HG02970 (cell line): ENCODE measurements around the gene APBB2.

ENCODE experiments used
- ATAC-seq: cut with Tn5 transposase; IDR thresholded peaks from one replicate; pipeline ENCODE4 v1.9.1; 2021; ENCODE audit warnings: mild to moderate bottlenecking, moderate library complexity, moderate number of reproducible peaks; ENCODE audit not compliant: unreplicated experiment, low FRiP score

Gene APBB2

DNA sequence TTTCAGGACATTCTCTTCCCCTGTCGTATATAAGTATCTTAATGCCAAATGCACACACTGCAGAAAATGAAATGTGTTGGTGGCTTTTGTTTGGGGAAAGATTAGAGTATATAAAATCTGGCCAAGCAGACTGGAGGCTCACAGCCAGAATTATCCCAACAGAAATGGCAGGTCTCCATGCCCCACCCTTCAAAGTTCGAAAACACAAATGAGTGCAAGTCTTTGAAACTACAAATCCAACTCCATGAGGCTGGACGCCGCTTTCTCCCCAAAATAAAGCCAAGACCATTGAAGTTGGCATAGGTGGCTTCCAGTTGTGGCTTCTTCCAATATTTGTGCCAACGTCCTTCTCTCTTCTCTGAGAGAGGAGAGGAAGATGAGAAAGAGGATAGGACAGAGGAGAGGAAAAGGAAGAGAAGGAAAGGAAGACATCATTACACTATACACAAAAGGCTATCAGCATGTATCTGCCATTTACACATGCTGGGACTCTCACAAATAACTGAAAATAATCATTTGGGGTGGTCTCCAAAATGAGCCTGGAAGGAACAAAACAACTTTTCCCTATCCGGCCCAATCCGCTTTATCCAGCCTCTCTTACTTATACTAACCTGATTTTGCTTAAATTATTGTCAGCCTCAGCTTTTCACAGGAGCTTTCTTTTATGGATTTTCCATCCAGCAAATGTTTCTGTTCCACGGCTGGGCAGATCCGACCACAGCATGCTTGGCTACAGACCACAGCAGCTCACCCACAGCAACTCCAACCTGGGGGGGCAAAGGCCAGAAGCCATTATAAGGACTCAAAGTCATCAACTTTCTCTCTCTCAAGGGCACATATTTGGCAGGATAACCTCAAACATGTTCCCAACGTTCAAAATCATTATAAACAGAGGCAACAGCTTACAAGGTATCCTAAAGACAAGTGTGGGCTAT lies 71.7 kb downstream of the APBB2 start:
- no peak for ATAC-seq

DNA sequence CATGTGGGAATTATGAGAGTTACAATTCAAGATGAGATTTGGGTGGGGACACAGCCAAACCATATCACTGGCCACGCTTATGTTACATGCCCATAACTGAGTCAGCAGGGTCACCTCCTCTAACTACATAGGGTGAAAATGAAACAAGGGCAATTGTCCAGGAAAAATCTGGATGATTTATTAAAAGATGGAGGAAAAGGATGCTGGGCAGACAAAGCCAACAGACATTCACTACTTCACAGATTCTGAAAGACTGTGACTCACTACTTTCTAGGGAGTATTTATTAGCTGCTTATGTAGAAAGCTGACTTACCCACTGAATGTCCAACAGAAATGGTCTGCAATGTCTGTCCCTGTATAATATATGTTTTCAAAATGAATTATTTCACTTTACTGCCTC lies 72.4 kb downstream of the APBB2 start:
- no peak for ATAC-seq

DNA sequence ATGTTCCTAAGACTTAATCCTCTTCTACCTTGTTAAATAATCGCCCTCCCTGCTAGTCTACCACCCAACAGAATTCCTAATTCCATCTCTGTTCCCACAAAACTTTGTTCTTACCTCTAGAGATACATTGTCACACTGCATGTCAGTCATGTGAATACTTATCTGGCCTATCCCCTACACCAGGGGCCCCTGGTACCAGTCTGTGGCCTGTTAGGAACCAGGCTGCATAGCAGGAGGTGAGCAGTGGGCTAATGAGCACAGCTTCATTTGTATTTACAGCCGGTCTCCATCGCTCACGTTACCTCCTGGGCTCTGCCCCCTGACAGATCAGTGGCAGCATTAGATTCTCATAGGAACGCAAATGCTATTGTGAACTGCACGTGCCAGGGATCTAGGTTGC lies 73.9 kb downstream of the APBB2 start:
- ATAC-seq = no peak

DNA sequence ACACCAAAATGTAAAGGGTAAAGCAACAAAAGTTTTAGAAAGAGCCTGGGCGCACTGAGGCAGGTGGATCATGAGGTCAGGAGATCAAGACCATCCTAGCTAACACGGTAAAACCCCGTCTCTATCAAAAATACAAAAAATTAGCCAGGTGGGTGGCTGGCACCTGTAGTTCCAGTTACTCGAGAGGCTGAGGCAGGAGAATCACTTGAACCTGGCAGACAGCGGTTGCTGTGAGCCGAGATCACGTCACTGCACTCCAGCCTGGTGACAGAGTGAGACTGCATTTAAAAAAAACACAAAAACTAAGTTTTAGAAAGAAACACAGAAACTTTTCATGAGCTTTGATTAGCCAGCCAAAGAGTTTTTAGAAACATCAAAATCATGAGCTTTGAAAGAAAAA lies 76.5 kb downstream of the APBB2 start:
- no peak for ATAC-seq

DNA sequence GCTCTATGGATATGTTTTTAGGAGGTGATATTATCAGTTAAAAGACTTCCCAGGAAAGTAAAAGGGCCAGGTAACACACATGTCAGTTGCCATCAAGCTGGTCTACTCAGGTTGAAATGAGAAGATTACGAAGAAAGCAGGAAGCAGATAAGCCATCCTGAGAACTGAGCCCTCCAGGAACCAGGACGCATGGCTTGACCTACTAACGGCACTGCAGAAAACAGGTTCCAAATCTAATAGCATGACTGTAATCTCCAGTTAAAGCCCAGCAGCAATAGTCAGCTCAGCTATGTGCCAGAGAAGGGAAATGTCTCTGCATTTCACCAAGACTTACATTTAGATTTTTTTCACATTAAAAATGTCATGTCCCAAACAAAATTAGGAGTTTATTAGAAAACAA lies 77.9 kb downstream of the APBB2 start:
- no peak for ATAC-seq

DNA sequence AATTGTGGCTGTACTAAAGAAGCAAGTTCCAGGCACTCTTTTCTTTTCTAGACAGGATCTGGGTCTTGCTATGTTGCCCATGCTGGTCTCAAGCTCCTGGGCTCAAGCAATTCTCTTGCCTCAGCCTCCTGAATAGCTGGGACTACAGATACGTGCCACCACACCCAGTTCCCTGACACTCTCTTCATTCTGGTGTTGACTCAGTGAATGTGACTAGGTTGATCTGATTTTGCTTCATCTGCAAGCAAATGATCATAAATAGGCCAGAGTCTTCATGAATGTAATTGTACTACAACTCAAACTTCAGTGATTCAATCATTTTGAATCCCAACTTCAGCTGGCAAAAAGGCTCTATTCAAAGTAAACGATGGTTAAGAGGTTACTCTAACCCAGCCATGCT lies 78.5 kb downstream of the APBB2 start:
- ATAC-seq = no peak

DNA sequence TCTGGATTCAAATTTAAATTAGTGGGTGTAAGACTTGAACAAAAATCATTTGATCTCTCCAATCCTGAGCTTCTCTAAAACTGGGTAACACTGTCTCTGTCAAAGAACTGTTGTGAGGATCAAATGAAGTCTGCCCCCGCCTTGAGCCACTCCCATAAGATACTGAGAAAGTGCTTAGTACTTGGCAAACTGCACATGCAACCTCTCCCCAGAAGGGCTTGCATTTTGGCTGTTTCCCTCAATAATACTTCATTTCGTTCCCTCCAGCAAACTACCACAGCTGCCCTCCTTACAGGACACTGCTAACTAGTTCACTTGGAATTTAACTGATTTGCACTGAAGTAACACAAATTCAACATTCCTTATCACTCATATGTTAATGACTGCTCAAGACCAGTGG lies 79.8 kb downstream of the APBB2 start:
- ATAC-seq = no peak

DNA sequence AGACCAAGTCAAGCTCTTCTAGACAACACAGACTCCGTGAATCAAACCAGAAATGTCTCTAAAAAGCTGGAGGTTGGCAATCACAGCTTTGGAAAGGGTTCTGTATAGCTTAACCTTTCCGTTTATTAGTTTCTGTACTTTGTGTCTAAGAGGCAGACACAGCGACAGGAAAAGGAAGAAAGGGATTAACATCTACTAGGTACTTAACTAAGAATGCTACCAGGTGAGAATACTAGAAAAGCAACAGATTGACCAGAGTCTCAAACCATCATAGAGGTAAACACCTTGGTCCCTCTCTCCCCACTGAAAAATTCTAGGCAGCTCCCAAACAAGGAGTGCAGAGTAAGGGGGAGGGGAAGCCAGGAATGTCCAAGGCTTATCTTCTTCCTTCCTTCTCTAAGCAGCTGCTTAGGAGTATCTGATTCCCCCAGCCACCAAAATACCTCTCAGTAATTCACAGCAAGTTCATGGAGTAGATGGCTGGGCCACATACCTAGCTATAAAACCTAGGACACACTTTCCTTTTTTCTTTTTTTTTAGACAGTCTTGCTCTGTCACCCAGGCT lies 80.8 kb downstream of the APBB2 start:
- no peak for ATAC-seq

DNA sequence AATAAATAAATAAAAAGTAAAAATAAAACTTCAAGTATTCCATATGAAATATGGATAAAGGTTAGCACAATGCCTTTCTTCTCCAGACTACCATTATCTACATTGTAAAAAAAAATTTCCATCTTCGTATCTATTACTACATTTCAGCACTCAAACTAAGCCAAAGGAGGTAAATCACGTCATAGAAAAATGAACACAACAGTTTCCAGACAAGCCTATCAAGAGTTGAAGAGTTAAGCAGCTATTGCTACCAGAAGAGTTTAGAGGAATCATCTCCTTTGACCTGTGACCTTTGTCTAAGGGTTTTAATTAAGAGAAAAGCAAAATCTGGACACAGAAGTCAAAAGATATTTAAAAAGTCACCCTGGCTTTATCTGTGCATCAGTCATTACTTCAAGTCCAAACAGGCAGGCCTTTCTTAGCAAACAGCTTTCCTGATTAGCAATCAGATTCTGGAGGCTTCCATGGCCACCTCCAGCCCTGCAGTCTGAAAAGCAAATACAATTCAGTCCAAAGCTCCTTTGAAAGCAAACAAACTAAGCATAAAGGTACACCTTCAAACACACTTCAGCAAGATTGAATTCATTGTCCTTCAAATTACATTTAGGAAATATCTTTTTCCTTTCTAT lies 82.2 kb downstream of the APBB2 start:
- no peak for ATAC-seq

DNA sequence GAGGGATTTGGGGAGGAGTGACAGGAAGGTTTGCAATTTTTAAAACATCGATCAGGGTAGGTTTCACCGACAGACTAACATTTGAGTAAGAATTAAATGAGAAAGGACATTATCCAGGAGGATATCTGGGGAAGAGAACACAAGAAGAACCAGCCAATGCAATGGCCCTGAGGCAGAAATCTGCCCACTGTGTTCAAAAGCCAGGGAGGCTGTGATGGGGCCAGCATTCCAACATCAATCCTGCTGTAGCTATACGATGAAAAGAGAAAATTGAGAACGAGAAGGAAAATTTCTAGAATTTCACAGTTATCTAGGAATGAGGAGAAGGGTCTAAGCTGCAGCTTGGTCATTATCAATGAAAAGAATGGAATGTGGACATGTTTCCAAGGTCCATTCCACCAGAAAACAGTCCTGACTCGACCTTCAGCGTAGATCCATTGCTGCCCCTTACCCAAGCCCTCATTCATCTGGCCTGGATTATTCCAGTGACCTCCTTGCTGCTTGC lies 84.4 kb downstream of the APBB2 start:
- no peak for ATAC-seq

DNA sequence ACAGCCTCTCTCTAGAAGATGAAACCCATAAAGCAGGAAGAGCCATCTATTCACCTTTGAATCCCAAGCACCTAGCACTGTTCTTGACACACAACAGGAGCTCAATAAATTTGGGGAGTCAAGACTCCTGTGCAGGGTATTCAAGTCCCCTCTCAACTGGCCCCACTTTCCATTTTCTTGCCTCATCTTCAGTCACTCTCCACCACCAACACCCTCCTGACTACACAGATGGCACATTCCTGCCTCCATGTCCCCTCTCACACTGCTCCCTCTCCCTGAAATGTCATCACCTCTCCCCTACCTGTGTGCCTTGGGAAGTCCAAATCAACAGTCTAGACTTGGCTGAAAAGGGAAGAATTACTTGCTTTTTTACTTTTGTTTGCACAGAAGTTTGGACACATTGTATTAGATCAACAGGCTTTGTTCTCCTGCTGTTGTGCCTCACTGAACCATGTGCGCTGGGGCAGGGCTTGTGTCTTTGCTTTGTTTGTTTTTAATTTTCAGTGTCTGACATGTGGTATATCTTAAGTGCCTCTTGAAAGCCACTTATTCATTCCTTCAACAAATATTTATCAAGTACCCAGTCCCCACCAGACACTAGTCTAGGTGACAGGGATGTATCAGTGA lies 85.1 kb downstream of the APBB2 start:
- no peak for ATAC-seq

DNA sequence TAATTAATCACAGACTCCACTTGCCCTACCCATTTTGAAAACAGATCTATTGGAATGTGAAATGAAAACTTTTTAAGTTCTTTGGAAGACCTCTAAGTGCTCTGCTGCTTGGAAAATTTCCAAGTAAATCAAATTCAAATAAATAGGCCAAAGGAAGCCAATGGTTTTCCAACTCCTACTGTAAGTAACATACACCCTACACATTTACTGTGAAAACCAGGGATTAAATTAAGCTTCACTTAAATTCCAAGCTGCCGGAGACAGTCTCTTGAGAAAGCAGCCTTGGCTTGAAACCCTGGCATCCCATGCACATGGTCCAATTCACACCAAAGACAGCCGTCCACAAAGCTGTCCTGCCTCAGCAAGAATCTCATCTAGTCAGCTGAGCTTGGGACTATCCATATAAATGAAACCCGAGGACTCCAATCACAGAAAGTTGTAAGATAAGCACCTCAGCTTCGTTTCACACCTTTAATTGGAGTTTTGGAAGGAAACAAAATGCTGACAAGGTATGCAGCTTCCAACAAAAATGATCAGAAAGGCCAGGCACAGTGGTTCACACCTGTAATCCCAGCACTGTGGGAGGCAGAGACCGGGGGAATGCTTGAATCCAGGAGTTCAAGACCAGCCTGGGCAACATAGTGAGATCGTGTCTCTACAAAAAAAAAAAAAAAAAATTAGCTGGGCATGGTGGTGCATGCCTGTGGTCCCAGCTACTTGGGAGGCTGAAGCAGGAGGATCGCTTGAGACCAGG lies 88.6 kb downstream of the APBB2 start:
- ATAC-seq = no peak

DNA sequence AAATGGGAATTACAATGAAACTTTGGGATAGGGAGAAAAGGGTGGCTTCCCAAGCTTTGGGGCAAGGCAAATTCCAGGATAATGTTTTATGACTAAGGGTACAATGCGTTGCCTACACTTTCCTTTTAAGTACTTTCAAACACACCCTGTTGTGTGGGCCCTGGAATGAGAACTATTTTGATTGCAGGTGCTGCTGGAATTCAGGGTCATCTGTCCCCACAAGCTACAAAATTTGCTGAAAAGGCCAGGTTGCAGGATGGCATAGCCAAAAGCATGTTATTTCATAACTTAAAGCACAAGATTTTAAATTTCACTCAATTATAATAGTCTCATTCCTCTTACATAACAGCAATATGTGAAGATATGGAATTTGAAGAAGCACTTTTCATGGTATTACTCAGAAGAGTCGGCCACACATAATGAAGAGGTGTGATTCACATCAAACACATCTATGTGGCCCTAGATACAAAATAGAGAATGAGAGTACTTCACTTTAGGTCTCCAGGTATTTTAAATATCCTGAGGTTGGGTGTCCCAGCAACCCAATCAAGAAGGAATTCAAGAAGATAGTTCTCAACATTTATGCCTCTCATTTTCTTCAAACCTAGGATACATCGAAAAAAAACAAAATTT lies 89.3 kb downstream of the APBB2 start:
- ATAC-seq = no peak

DNA sequence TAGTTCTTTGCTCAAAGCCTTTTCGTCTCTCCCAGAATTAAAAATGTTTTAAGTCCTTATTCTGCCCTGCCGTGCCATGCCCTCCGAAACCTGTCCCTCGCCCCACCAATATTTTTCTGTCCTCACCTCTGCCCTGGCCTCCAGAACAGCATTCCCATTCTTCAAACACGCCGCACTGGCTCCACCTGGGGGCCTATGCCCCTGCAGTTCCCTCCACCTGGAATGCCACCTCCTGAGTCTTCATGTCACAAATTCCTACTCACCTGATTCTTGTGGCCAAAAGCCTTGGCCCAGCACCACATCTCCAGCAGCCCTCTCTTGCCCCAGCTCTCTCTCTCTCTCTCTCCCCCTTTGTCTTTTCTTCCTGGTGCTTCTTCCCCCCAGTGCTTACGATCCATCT lies 91.6 kb downstream of the APBB2 start:
- no peak for ATAC-seq

DNA sequence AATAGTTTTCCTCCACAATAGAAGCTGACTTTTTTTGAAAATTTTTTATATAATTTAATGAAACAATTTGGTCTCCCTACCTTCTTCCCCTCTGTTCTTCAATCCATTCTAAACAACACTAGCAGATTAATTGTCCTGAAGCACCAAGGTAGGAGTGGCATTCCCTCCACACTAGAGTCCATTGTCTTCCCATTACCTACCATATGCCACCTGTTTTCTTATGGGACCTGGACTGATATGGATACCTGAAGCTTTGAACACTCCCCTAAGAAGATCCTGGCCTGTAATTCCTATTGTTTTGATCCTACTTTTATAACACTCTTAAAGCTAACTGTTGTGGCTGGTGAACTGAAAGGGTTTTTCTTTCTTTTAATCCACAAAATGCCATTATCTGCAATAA lies 92.0 kb downstream of the APBB2 start:
- no peak for ATAC-seq

DNA sequence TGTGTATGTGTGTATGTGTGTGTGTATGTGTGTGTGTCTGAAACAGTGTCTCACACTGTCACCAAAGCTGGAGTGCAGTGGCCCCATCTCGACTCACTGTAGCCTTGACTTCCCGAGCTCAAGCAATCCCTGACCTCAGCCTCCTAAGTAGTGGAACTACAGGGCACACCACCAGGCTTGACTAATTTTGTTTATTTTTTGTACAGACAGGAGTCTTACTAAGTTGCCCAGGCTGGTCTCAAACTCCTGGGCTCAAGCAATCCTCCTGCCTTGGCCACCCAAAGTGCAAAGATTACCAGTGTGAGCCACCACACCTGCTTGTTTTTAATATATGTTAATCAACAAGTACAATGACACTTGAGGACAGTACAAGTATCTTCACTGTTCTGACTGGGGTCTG lies 92.4 kb downstream of the APBB2 start:
- ATAC-seq = no peak

DNA sequence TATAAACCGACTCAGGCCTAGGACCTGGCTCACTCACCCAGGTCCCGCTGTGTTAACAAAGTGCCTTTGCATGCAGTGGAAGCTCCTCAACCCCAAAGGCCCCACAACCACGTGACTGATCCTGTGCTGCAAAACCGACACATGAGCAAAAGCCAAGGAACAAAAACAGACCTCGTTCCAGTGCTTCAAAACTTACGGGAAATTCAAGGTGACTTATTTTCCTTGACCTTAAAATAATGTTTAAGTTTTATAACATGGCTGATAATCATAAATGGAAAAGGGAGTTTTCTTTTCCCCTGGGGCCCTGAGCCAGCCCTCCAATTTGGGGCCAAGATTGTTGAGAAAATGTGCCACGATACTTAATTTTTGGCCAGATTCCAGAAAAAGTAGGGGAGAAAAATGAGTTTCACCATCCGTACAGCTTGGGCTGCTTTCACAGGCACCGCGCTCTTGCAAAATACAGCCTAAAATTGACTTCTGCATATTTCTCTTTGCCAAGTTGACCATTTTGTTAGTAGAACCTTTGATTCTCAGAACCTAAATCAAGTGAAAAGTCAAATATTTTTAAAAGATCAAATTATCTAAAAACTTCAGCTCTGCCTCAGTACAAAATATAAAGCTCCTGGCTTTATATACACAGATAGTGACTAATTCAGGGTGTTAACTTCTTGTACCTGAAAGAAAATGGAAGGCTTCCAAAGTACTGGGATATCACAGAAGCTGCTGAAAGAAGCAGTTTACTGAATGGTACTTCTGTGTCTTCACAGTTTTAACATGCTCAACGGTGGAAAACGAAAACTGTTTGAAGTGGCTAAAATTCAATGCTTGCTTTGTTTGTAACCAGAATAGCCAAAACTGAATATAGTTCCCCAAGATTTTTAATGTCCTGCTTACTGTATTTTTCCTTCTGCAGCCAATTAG lies 93.8 kb downstream of the APBB2 start:
- no peak for ATAC-seq

DNA sequence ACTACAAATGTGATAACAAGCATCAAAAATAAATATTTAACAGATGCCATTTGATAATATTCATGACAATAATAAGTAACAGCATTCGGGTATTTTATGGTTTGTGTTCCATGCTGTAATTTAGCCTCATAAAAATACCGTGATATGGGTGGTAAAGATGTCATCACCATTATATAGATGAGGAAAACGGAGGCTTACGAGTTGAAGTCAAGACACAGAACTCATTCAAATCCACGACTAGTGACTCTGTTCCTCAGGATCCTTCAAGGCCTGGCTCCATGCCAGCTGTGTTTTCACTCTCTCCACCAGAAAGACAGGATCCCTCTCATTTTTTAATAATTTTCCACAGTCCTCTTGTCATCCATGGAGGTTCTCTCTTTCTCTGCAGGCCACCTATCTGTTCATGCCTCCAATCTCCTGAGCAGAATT lies 94.5 kb downstream of the APBB2 start:
- ATAC-seq = no peak

DNA sequence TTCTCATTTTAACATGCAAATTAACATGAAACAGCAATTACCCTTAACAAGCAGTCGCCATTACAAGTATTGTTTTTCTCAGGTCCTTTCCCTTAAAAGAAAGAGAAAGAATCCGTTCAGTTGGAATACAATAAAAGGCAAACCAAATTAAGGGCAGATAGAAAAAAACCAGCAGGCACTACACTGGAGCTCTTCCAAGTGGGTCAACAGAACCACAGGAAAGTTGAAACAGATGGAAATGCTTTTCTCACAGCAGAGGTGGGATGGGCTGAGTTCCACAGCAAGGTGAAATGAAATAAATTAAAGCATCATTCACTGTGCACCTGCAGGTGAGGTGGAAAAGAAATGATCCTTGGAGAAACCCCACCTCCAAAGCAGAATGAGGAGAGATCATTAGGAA lies 102.6 kb downstream of the APBB2 start:
- ATAC-seq = no peak
